HG02798 (cell line): ENCODE results near the gene THSD7A.

Experiments
- ATAC-seq: cut with Tn5 transposase; IDR thresholded peaks from one replicate; pipeline ENCODE4 v1.9.1; 2021; ENCODE audit warnings: mild to moderate bottlenecking; ENCODE audit not compliant: unreplicated experiment, poor library complexity

THSD7A gene

GRCh38 chr7:11831736-11832495 lies at the start of gene THSD7A:
Gene THSD7A, minus strand, starts transcription at chr7:11832198. Its CDS starts 252 bp downstream, at chr7:11831946.
- ATAC-seq, result peak; percentile 70

- ATAC-seq, result no peak
Measured at GRCh38 chr7:11881680-11882079, 49.7 kb upstream of the THSD7A start.

- no peak for ATAC-seq
Measured at GRCh38 chr7:11875635-11876034, 43.6 kb upstream of the THSD7A start.

- ATAC-seq, result no peak
Measured at GRCh38 chr7:11865671-11866070, 33.7 kb upstream of the THSD7A start.

GRCh38 chr7:11858622-11859302 lies 26.8 kb upstream of the THSD7A start:
- ATAC-seq, result no peak

- ATAC-seq, result no peak
Measured at GRCh38 chr7:11858026-11858425, 26.0 kb upstream of the THSD7A start.

GRCh38 chr7:11848251-11848650 lies 16.3 kb upstream of the THSD7A start:
- no peak for ATAC-seq

- ATAC-seq, result no peak
Measured at GRCh38 chr7:11847336-11847735, 15.3 kb upstream of the THSD7A start.

GRCh38 chr7:11846361-11846955 lies 14.5 kb upstream of the THSD7A start:
- no peak for ATAC-seq

GRCh38 chr7:11843113-11843765 lies 11.2 kb upstream of the THSD7A start:
- ATAC-seq, result no peak

- ATAC-seq, result no peak
Measured at GRCh38 chr7:11841657-11842056, 9.7 kb upstream of the THSD7A start.

- ATAC-seq, result no peak
Measured at GRCh38 chr7:11835260-11835659, 3.3 kb upstream of the THSD7A start.

- ATAC-seq, result no peak
Measured at GRCh38 chr7:11833431-11833830, 1.4 kb upstream of the THSD7A start.

GRCh38 chr7:11831156-11831735 lies 752 bp downstream of the THSD7A start:
- no peak for ATAC-seq

GRCh38 chr7:11830582-11831155 lies 1.3 kb downstream of the THSD7A start:
- ATAC-seq, result no peak

GRCh38 chr7:11829954-11830353 lies 2.0 kb downstream of the THSD7A start:
- no peak for ATAC-seq

- ATAC-seq, result no peak
Measured at GRCh38 chr7:11819947-11820346, 12.1 kb downstream of the THSD7A start.

- ATAC-seq, result no peak
Measured at GRCh38 chr7:11819271-11819670, 12.7 kb downstream of the THSD7A start.

- no peak for ATAC-seq
Measured at GRCh38 chr7:11818281-11818680, 13.7 kb downstream of the THSD7A start.

- no peak for ATAC-seq
Measured at GRCh38 chr7:11817111-11817740, 14.8 kb downstream of the THSD7A start.
